Measurements from ENCODE around the gene PPP2R2D. TPM values are rescaled to one million over a fixed set of nuclear protein-coding genes. Genes with fewer than 3 reads are reported as not detected.

Gene PPP2R2D
- total RNA-seq (2014; rRNA removed; shearing (Covaris generic)), result 22.9 and 24.4 TPM in 2 replicates

GRCh38 chr10:131900350-131901152, at the start of gene PPP2R2D:
PPP2R2D (plus strand) TSS chr10:131901008; CDS start chr10:131901149, 141 bp downstream.

DNA sequence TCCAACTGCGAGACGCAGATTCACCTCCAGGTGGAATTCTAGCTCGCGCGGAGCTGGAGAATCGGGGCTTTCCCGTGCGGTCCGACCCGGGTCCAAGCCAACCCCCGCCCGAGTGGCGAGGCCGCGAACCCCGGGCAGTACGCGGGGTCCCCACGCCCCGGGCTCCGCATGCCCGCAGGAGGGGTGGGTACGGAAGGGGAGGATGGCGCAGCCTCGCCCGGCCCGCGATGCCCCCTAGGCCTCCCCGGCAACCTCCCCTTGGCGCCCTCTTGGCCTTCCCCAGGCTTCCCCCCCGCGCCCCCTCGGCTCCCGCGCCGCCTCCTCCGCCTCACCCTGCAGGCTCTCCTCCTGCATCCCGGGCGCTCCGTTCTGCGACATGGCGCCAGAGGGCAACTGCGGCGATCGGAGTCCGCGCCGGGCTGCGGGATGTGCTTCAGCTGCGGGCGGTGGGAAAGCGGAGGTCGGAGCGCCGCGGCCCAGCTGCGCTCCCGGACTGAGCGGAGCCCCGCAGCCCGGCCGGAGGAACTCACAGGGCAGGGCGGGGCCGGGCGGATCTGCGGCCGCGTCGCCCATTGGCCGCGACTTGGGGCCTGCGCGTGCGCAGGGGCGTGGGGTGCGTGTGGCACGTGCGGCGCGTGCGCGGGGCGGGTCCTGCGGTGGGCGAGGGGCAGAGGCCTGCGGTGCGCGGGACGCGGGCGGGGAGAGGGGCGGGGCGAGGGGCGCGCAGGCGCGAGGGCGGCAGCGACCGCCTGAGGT, 80.8 kb downstream of the PPP2R2D start, which contains the start of gene BNIP3:
Gene BNIP3 (minus strand): TSS at position 495 of the 756 bp plus-strand sequence. CDS start 117 bp downstream, at position 378.

Other genes starting within 250 kb of the PPP2R2D start
- 120 and 153 TPM in 2 replicates for gene BNIP3, start 80.9 kb downstream of the PPP2R2D start, total RNA-seq (2014; rRNA removed; shearing (Covaris generic))
- gene JAKMIP3, start 164.9 kb downstream of the PPP2R2D start, total RNA-seq (2014; rRNA removed; shearing (Covaris generic)), result 0.03 and 0.04 TPM in 2 replicates

All from A375 (cell line).